Suprapubic skin (tissue), 3 donors: ENCODE measurements around the gene ZC3H8.

Source experiments
- EP300 ChIP-seq: sonication (generic); formaldehyde crosslinking; IDR thresholded peaks from one replicate; pipeline ENCODE4 v1.6.1; 2017; ENCODE audit warnings: antibody characterized with exemption
- TF ChIP-seq, protein P1 (sequence below), 2 donors: fragments of 200-600 bp in 1 of 2; fragments of 450-650 bp in 1 of 2; sonication (generic) in 1 of 2; IDR thresholded peaks; one replicate each; pipeline ENCODE4 v1.5.1; 2016 to 2019; ENCODE audit warnings: antibody characterized with exemption in 2 of 2, mild to moderate bottlenecking in 1 of 2, moderate library complexity in 1 of 2

DNA sequence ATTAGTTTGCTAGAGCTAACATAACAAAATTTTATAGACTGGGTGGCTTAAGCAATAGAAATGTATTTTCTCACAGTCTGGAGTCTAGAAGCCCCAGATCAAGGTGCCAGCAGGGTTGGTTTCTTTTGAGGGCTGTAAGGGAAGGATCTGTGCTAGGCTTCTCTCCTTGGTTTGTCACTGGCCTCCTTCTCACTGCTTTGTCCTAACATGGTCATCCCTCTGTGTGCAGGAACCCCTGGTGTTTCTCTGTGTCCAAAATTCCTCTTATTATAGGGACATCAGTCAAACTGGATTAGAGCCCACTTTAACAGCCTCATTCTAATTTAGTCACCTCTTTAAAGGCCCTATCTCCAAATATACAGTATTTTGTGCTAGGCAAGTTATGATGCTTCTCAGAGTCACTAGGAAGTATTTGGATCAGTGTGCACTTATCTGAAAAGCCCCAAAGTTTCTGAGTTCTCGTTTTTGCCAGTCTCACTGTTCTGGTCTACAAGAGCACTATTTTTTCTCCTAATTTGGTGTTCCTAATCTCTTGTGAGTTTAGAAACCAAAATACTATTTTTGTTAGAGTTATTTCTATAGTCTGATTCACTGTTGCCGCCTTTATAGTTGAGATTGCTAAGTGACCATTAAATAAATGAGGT, 49.6 kb upstream of the ZC3H8 start:
- TF ChIP-seq, protein P1, sequence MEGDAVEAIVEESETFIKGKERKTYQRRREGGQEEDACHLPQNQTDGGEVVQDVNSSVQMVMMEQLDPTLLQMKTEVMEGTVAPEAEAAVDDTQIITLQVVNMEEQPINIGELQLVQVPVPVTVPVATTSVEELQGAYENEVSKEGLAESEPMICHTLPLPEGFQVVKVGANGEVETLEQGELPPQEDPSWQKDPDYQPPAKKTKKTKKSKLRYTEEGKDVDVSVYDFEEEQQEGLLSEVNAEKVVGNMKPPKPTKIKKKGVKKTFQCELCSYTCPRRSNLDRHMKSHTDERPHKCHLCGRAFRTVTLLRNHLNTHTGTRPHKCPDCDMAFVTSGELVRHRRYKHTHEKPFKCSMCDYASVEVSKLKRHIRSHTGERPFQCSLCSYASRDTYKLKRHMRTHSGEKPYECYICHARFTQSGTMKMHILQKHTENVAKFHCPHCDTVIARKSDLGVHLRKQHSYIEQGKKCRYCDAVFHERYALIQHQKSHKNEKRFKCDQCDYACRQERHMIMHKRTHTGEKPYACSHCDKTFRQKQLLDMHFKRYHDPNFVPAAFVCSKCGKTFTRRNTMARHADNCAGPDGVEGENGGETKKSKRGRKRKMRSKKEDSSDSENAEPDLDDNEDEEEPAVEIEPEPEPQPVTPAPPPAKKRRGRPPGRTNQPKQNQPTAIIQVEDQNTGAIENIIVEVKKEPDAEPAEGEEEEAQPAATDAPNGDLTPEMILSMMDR (IDR thresholded peaks at IDR 0.05), result no peak
- TF ChIP-seq EP300, result no peak
